NB4 (cell line): ENCODE data around the gene ZNF621.

Experiments
- CTCF ChIP-seq: IDR thresholded peaks from one replicate; pipeline ENCODE4 v1.5.1; 2012; ENCODE audit warnings: low read depth, low read length
- MAX ChIP-seq: IDR thresholded peaks from 2 replicates; pipeline ENCODE4 v1.6.1; 2011; ENCODE audit warnings: low read depth, low read length
- POLR2A ChIP-seq: IDR thresholded peaks from 2 replicates; pipeline ENCODE4 v1.6.1; 2011; ENCODE audit warnings: mild to moderate bottlenecking; ENCODE audit not compliant: insufficient read length; ENCODE audit errors: extremely low read depth

- TF ChIP-seq MAX (no peak), CTCF (no peak), POLR2A (no peak)
Measured at GRCh38 chr3:40528426-40528825, 3.7 kb downstream of the ZNF621 start.
